Keratinocyte (primary cell): ENCODE results near the gene G6PC2. TPM values are rescaled to one million over a fixed set of nuclear protein-coding genes. Genes with fewer than 3 reads are reported as not detected.

Source experiments
- DNase-seq: peaks from one replicate; pipeline ENCODE4 v3.0.0-alpha.2; 2011; ENCODE audit warnings: low read depth, missing footprints, low spot score
- FAIRE-seq: peaks from 2 replicates; lab custom pipeline; 2011; peaks lifted over from hg19 to GRCh38; lab: Jason Lieb, UNC
- H2AFZ ChIP-seq: 2 replicates; pipeline ENCODE4 v1.6.0; 2012; ENCODE audit warnings: low read length, control low read depth, inconsistent platforms; ENCODE audit not compliant: control insufficient read depth
- H3K27ac ChIP-seq: 2 replicates; pipeline ENCODE4 v1.5.1; 2011; ENCODE audit warnings: low read length; ENCODE audit not compliant: control insufficient read depth, insufficient read depth
- H3K27me3 ChIP-seq: 3 replicates; pipeline ENCODE4 v1.6.0; 2011; ENCODE audit warnings: low read length; ENCODE audit not compliant: control insufficient read depth, insufficient read depth; ENCODE audit errors: extremely low read depth
- H3K36me3 ChIP-seq, 2 experiments: 2 replicates in 1 of 2; 3 replicates in 1 of 2; pipeline ENCODE4 v1.5.1; 2011; ENCODE audit warnings: low read length in 2 of 2, mild to moderate bottlenecking in 1 of 2; ENCODE audit not compliant: control insufficient read depth in 2 of 2, insufficient read depth in 2 of 2; ENCODE audit errors: extremely low read depth in 1 of 2
- H3K4me1 ChIP-seq: 3 replicates; pipeline ENCODE4 v1.5.1; 2011; ENCODE audit warnings: low read length; ENCODE audit not compliant: control insufficient read depth, insufficient read depth; ENCODE audit errors: extremely low read depth
- H3K4me2 ChIP-seq: 3 replicates; pipeline ENCODE4 v1.6.0; 2011; ENCODE audit warnings: low read depth, low read length; ENCODE audit not compliant: control insufficient read depth, insufficient read depth; ENCODE audit errors: extremely low read depth
- H3K4me3 ChIP-seq, 3 experiments: fragments of 200-600 bp in 1 of 3; sonication (generic) in 1 of 3; 2 replicates in 2 of 3; 3 replicates in 1 of 3; pipeline ENCODE4 v1.5.1; 2011 to 2016; ENCODE audit warnings: low read length in 3 of 3, mild to moderate bottlenecking in 3 of 3, control low read depth in 2 of 3, inconsistent platforms in 1 of 3, low read depth in 1 of 3, mixed read lengths in 1 of 3, mixed run types in 1 of 3, moderate library complexity in 1 of 3; ENCODE audit not compliant: control insufficient read depth in 2 of 3, insufficient read depth in 2 of 3; ENCODE audit errors: extremely low read depth in 1 of 3
- H3K79me2 ChIP-seq: 2 replicates; pipeline ENCODE4 v1.6.0; 2012; ENCODE audit warnings: low read length; ENCODE audit not compliant: control insufficient read depth, insufficient read depth
- H3K9ac ChIP-seq: 3 replicates; pipeline ENCODE4 v1.6.0; 2011; ENCODE audit warnings: low read length; ENCODE audit not compliant: control insufficient read depth, insufficient read depth; ENCODE audit errors: extremely low read depth
- H3K9me1 ChIP-seq: 3 replicates; pipeline ENCODE4 v1.6.0; 2011; ENCODE audit warnings: low read length; ENCODE audit not compliant: control insufficient read depth, insufficient read depth; ENCODE audit errors: extremely low read depth
- H3K9me3 ChIP-seq: 2 replicates; pipeline ENCODE4 v1.5.1; 2012; ENCODE audit warnings: low read depth, low read length; ENCODE audit not compliant: control insufficient read depth
- H4K20me1 ChIP-seq: 3 replicates; pipeline ENCODE4 v1.6.0; 2011; ENCODE audit warnings: low read length; ENCODE audit not compliant: control insufficient read depth, insufficient read depth; ENCODE audit errors: extremely low read depth
- EZH2 ChIP-seq: IDR thresholded peaks from one replicate; pipeline ENCODE4 v1.6.1; 2012; ENCODE audit warnings: inconsistent platforms, mild to moderate bottlenecking, low read length, moderate library complexity
- dilution Hi-C: fragments of 300-500 bp; cut with MboI; formaldehyde crosslinking; loops from one replicate; pipeline ENCODE4 v1.7.0; 2020; ENCODE audit warnings: low sequenced_read_pairs; ENCODE audit not compliant: extremely low pct_ligation_motif_present
- polyA plus RNA-seq, 5 experiments: library from polyadenylated mRNA; depleted of rRNA in 3 of 5; stranded (reverse) in 3 of 5; stranded (forward) in 1 of 5; unstranded in 1 of 5; fragments of >200 nt; gene quantifications; 1 replicate in 1 of 5; 2 replicates in 3 of 5; 3 replicates in 1 of 5; pipeline versions ENCODE4 v1.2.1 to v1.2.3, GENCODE V29; 2011 to 2012; ENCODE audit warnings: missing spikeins in 2 of 5, low read depth in 1 of 5, low replicate concordance in 1 of 5
- TF ChIP-seq, protein P1 (sequence below), 3 experiments: IDR thresholded peaks in 1 of 3; conservative IDR thresholded peaks in 1 of 3; optimal IDR thresholded peaks in 1 of 3; 2 replicates in 2 of 3; 3 replicates in 1 of 3; pipeline versions ENCODE3 to v1.5.1; 2011; ENCODE audit warnings: low read length in 3 of 3, mild to moderate bottlenecking in 3 of 3, moderate library complexity in 2 of 3, control low read depth in 1 of 3, inconsistent platforms in 1 of 3; ENCODE audit not compliant: insufficient read depth in 2 of 3; ENCODE audit errors: extremely low read depth in 1 of 3

The G6PC2 gene
- polyA plus RNA-seq, 1 donor (not counting 4 experiments of a cell fraction or from before 2014, with no cell fraction given) = not detected

DNA sequence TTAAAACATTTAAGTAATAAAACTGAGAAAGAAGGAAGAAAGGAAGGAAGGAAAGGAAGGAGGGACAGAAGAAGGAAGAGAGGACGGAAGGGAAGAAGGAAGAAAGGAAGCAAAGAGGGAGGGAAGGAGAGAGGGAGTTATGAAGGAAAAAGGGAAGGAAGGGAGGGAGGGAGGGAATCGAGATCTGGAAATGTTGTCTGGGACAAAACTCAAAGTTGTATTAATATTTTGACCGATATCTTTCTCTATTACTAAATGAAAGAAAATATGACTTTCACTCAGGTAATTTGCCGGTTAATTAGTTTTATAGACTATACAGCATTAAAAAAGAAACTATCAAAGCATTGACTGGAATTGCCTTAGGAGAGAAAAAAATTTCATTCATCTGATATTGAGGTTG, 44.4 kb downstream of the G6PC2 start:
- Histone ChIP-seq H3K9ac (no peak overlapping the region), H3K27ac (no peak overlapping the region), H3K9me1 (no peaks in the 10 kb centered on the region), H3K36me3 (no peaks in the 10 kb centered on the region), H3K4me3 (no peak overlapping the region), H3K9me3 (no peaks in the 10 kb centered on the region), H4K20me1 (no peaks in the 10 kb centered on the region), H3K4me1 (no peaks in the 10 kb centered on the region), H3K4me2 (no peak overlapping the region), H3K27me3 (peaks cover 4% of the 10 kb centered on the region), H3K79me2 (no peaks in the 10 kb centered on the region), H2AFZ (no peak overlapping the region)
- dilution Hi-C loops = no loop called here
- no peak for TF ChIP-seq EZH2
- TF ChIP-seq, protein P1, sequence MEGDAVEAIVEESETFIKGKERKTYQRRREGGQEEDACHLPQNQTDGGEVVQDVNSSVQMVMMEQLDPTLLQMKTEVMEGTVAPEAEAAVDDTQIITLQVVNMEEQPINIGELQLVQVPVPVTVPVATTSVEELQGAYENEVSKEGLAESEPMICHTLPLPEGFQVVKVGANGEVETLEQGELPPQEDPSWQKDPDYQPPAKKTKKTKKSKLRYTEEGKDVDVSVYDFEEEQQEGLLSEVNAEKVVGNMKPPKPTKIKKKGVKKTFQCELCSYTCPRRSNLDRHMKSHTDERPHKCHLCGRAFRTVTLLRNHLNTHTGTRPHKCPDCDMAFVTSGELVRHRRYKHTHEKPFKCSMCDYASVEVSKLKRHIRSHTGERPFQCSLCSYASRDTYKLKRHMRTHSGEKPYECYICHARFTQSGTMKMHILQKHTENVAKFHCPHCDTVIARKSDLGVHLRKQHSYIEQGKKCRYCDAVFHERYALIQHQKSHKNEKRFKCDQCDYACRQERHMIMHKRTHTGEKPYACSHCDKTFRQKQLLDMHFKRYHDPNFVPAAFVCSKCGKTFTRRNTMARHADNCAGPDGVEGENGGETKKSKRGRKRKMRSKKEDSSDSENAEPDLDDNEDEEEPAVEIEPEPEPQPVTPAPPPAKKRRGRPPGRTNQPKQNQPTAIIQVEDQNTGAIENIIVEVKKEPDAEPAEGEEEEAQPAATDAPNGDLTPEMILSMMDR (optimal IDR thresholded peaks at IDR 0.05 in 1 of 3, IDR thresholded peaks at IDR 0.05 in 1 of 3, conservative IDR thresholded peaks at IDR 0.05 in 1 of 3; ENCODE audit: extremely low read depth in 1 of 3, insufficient read depth in 2 of 3, low read length in 3 of 3) = no peak
- DNase-seq (no peak), FAIRE-seq (no peak)

DNA sequence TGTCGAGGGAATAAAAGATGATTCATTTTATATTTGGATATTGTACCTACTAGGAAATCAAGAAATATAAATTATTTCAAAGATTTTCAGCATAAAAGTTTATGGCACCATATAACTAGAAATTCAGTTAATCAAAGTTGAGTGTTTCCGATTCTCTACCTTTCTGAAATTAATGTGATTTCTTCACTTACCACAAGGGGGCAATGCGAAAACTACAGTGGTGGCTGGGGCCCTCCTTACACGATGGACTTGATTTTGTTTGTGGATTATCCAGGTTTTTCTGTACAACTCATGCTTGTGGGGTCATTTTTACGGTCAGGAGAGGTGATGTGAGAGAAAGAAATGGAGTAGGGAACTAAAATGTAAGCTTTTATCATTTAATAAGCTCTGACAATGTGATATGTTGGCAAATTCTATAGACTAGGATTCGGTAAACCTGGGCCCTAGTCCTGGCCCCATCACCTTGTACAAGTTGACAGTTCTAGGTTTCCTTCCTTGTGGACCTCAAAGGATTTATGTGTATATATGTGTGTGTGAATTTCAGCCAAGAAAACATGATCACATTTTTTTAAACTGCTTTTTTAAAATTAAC, 47.6 kb downstream of the G6PC2 start:
- peaks cover 4% of the 10 kb centered on the region for H3K27me3 ChIP-seq
- no peak overlapping the region for H3K4me3 ChIP-seq
- H3K79me2 ChIP-seq = no peaks in the 10 kb centered on the region
- no peak overlapping the region for H3K4me2 ChIP-seq
- no peaks in the 10 kb centered on the region for H3K9me1 ChIP-seq
- no peak overlapping the region for H3K9ac ChIP-seq
- no peak for TF ChIP-seq EZH2
- TF ChIP-seq, protein P1 (optimal IDR thresholded peaks at IDR 0.05 in 1 of 3, IDR thresholded peaks at IDR 0.05 in 1 of 3, conservative IDR thresholded peaks at IDR 0.05 in 1 of 3; ENCODE audit: extremely low read depth in 1 of 3, insufficient read depth in 2 of 3, low read length in 3 of 3) = peak; percentile 56 to 63 (median 61)
- no peaks in the 10 kb centered on the region for H4K20me1 ChIP-seq
- no peak for DNase-seq
- dilution Hi-C loops = no loop called here
- no peak overlapping the region for H3K27ac ChIP-seq
- no peaks in the 10 kb centered on the region for H3K4me1 ChIP-seq
- no peaks in the 10 kb centered on the region for H3K36me3 ChIP-seq
- H3K9me3 ChIP-seq = no peaks in the 10 kb centered on the region
- FAIRE-seq = peak; percentile 51
- no peak overlapping the region for H2AFZ ChIP-seq
